HG03575 (cell line): ENCODE measurements around the gene RAPGEF4.

Experiments used
- ATAC-seq: cut with Tn5 transposase; IDR thresholded peaks from one replicate; pipeline ENCODE4 v1.9.1; 2021; ENCODE audit not compliant: unreplicated experiment, insufficient number of reproducible peaks, low FRiP score; ENCODE audit errors: extremely low read depth

The RAPGEF4 gene

GRCh38 chr2:172998547-172999272, 263.1 kb downstream of the RAPGEF4 start:
- ATAC-seq = no peak

- no peak for ATAC-seq
Observed at GRCh38 chr2:172999641-173000386, 264.2 kb downstream of the RAPGEF4 start.

GRCh38 chr2:173001664-173002604, 266.3 kb downstream of the RAPGEF4 start:
- ATAC-seq = no peak

GRCh38 chr2:173002751-173003541, 267.3 kb downstream of the RAPGEF4 start:
- ATAC-seq = no peak

- no peak for ATAC-seq
Observed at GRCh38 chr2:173008786-173009185, 273.1 kb downstream of the RAPGEF4 start.

- ATAC-seq = no peak
Observed at GRCh38 chr2:173010233-173010632, 274.6 kb downstream of the RAPGEF4 start.

- ATAC-seq = no peak
Observed at GRCh38 chr2:173016451-173016850, 280.8 kb downstream of the RAPGEF4 start.

- ATAC-seq = no peak
Observed at GRCh38 chr2:173017646-173018420, 282.2 kb downstream of the RAPGEF4 start.

- ATAC-seq = no peak
Observed at GRCh38 chr2:173019755-173020154, 284.1 kb downstream of the RAPGEF4 start.

GRCh38 chr2:173021939-173022371, 286.3 kb downstream of the RAPGEF4 start:
- ATAC-seq = no peak

- no peak for ATAC-seq
Observed at GRCh38 chr2:173023718-173024117, 288.1 kb downstream of the RAPGEF4 start.

GRCh38 chr2:173026479-173026878, 290.8 kb downstream of the RAPGEF4 start:
- no peak for ATAC-seq

- ATAC-seq = no peak
Observed at GRCh38 chr2:173027181-173028128, 291.8 kb downstream of the RAPGEF4 start.

GRCh38 chr2:173028141-173028540, 292.5 kb downstream of the RAPGEF4 start:
- ATAC-seq = no peak

- no peak for ATAC-seq
Observed at GRCh38 chr2:173028671-173029070, 293.0 kb downstream of the RAPGEF4 start.

GRCh38 chr2:173030561-173031490, 295.2 kb downstream of the RAPGEF4 start:
- no peak for ATAC-seq
